K562 (cell line): ENCODE data around the gene CLASP1. TPM values are rescaled to one million over a fixed set of nuclear protein-coding genes. Genes with fewer than 3 reads are reported as not detected.
A peak's percentile ranks its signal among the peaks of the same experiment; 100 is the strongest.

Experiments
- ATAC-seq: fragments of 200-7000 bp; cut with Tn5 transposase; 3 replicates; pipeline ENCODE4 v1.9.1; 2020; ENCODE audit warnings: moderate library complexity
- BruUV-seq: library from RNA; stranded (reverse); fragments of 400-500 nt; replicated peaks from 2 replicates; lab custom pipeline; 2021; lab: Mats Ljungman, UMichigan
- CTCF ChIA-PET: fragments of 300-600 bp; formaldehyde crosslinking; extraction: SDS; loops from one replicate; lab custom pipeline; 2021; ENCODE audit warnings: low intra/inter-chr PET ratio; lab: Yijun Ruan, JAX
- POLR2A ChIA-PET: fragments of 300-600, 350-650 bp; sonication (Branson Sonifier 250); formaldehyde crosslinking; extraction: SDS; loops from one replicate; lab custom pipeline; 2021; ENCODE audit warnings: antibody characterized with exemption, inconsistent platforms; lab: Yijun Ruan, JAX
- DNase-seq, 4 experiments: peaks; one replicate each; pipeline versions ENCODE4 v3.0.0 to v3.0.0-alpha.2; 2011 to 2018; ENCODE audit warnings: low spot score in 3 of 4, mixed read lengths in 3 of 4; ENCODE audit errors: extremely low read depth in 1 of 4
- FAIRE-seq: peaks from 2 replicates; lab custom pipeline; 2011; peaks lifted over from hg19 to GRCh38; lab: Jason Lieb, UNC
- H2AFZ ChIP-seq: 2 replicates; pipeline ENCODE4 v1.6.0; 2011; ENCODE audit warnings: low read depth, low read length, control low read depth, inconsistent platforms
- H3K27ac ChIP-seq: fragments of 200-600 bp; 3 replicates; pipeline ENCODE4 v1.8.0; 2011; ENCODE audit warnings: low read depth, mild to moderate bottlenecking, control low read depth, inconsistent platforms, low read length, moderate library complexity, mixed read lengths; ENCODE audit errors: extremely low read depth
- H3K27me3 ChIP-seq, 2 experiments: fragments of 300-600 bp in 1 of 2; 2 replicates in 1 of 2; 3 replicates in 1 of 2; pipeline versions ENCODE4 v1.6.0 to v1.8.0; 2011; ENCODE audit warnings: inconsistent platforms in 2 of 2, low read length in 2 of 2, mild to moderate bottlenecking in 1 of 2, mixed read lengths in 1 of 2, moderate library complexity in 1 of 2; ENCODE audit not compliant: control insufficient read depth in 2 of 2, insufficient read depth in 2 of 2
- H3K36me3 ChIP-seq: fragments of 300-600 bp; 3 replicates; pipeline ENCODE4 v1.8.0; 2011; ENCODE audit warnings: mild to moderate bottlenecking, low read length, inconsistent platforms; ENCODE audit not compliant: control insufficient read depth, insufficient read depth
- H3K4me1 ChIP-seq, 2 experiments: fragments of 200-600 bp in 1 of 2; replicated peaks in 1 of 2; 2 replicates in 1 of 2; 3 replicates in 1 of 2; pipeline versions ENCODE4 v1.5.1 to v1.8.0; 2011; ENCODE audit warnings: inconsistent platforms in 2 of 2, low read length in 2 of 2, mild to moderate bottlenecking in 1 of 2, mixed read lengths in 1 of 2, moderate library complexity in 1 of 2; ENCODE audit not compliant: control insufficient read depth in 2 of 2, insufficient read depth in 2 of 2
- H3K4me2 ChIP-seq: 2 replicates; pipeline ENCODE4 v1.6.1; 2011; ENCODE audit warnings: low read length, control low read depth, inconsistent platforms, mixed read lengths; ENCODE audit not compliant: insufficient read depth
- H3K4me3 ChIP-seq: fragments of 200-600 bp; sonication (generic), shearing (Covaris generic); 2 replicates; pipeline ENCODE4 v1.5.1; 2016; ENCODE audit warnings: control low read depth, inconsistent platforms
- H3K79me2 ChIP-seq: fragments of 200-600 bp; 3 replicates; pipeline ENCODE4 v1.8.0; 2011; ENCODE audit warnings: low read length, inconsistent platforms; ENCODE audit not compliant: control insufficient read depth, insufficient read depth
- H3K9ac ChIP-seq, 2 experiments: 2 replicates each; pipeline versions ENCODE4 v1.6.0 to v1.6.1; 2011; ENCODE audit warnings: low read depth in 2 of 2, low read length in 2 of 2, control low read depth in 1 of 2, inconsistent platforms in 1 of 2, mild to moderate bottlenecking in 1 of 2, mixed read lengths in 1 of 2; ENCODE audit not compliant: insufficient read depth in 1 of 2
- H3K9me1 ChIP-seq: one replicate; pipeline ENCODE4 v1.6.0; 2011; ENCODE audit warnings: inconsistent platforms, mild to moderate bottlenecking, low read length, moderate library complexity; ENCODE audit not compliant: control insufficient read depth, insufficient read depth
- H3K9me3 ChIP-seq: replicated peaks from 2 replicates; pipeline ENCODE4 v1.5.1; 2011; ENCODE audit warnings: low read depth, low read length, inconsistent platforms; ENCODE audit not compliant: control insufficient read depth, insufficient read depth
- H4K20me1 ChIP-seq: replicated peaks from 2 replicates; pipeline ENCODE4 v1.6.1; 2011; ENCODE audit warnings: low read length, inconsistent platforms, mixed read lengths; ENCODE audit not compliant: control insufficient read depth, insufficient read depth
- FOSL1 ChIP-seq: fragments of 200-800 bp; sonication (Bioruptor generic); conservative IDR thresholded peaks from 2 replicates; pipeline ENCODE4 v1.6.1; 2016; ENCODE audit warnings: missing genetic modification characterization, missing compliant biosample characterization
- KDM1A ChIP-seq, 2 experiments: fragments of 450-650 bp; IDR thresholded peaks; 2 replicates each; pipeline ENCODE4 v1.6.1; 2016; ENCODE audit warnings: mild to moderate bottlenecking in 2 of 2
- NFE2 ChIP-seq: IDR thresholded peaks from 2 replicates; pipeline ENCODE4 v1.6.1; 2014; ENCODE audit warnings: antibody characterized with exemption, low read depth
- NR2C2 ChIP-seq, 2 experiments: fragments of 200-800 bp in 1 of 2; sonication (Bioruptor generic) in 1 of 2; sonication (generic) in 1 of 2; formaldehyde crosslinking in 1 of 2; IDR thresholded peaks; 2 replicates each; pipeline versions ENCODE4 v1.6.1 to v1.8.0; 2016 to 2022; ENCODE audit warnings: mild to moderate bottlenecking in 1 of 2, missing compliant biosample characterization in 1 of 2, missing genetic modification characterization in 1 of 2, missing genetic modification reagents in 1 of 2
- TSC22D4 ChIP-seq: fragments of 450-650 bp; IDR thresholded peaks from 2 replicates; pipeline ENCODE4 v1.6.1; 2016; ENCODE audit warnings: missing genetic modification characterization, missing biosample characterization, control low read depth
- ZKSCAN3 ChIP-seq: fragments of 250-450 bp; sonication (Bioruptor Pico); IDR thresholded peaks from 2 replicates; pipeline ENCODE4 v1.4.0; 2020
- ZNF124 ChIP-seq: sonication (generic); formaldehyde crosslinking; IDR thresholded peaks from 2 replicates; pipeline ENCODE4 v1.8.1; 2022; ENCODE audit warnings: missing genetic modification reagents
- ZNF146 ChIP-seq: IDR thresholded peaks from one replicate; pipeline ENCODE4 v1.6.1; 2018; ENCODE audit warnings: missing compliant biosample characterization; ENCODE audit not compliant: unreplicated experiment
- ZNF316 ChIP-seq: fragments of 450-650 bp; IDR thresholded peaks from 2 replicates; pipeline ENCODE4 v1.6.1; 2016
- ZNF77 ChIP-seq: fragments of 250-450 bp; sonication (Bioruptor Pico); IDR thresholded peaks from 2 replicates; pipeline ENCODE4 v1.5.0; 2020
- WGBS: fragments of 100-300 bp; shearing (Covaris generic); methylation state at CpG from one replicate; pipeline ENCODE4 v1.1.6; 2016; ENCODE audit warnings: low coverage, mixed read lengths; ENCODE audit not compliant: insufficient coverage; ENCODE audit errors: missing lambda C conversion rate; 5-methylcytosine and 5-hydroxymethylcytosine counted together
- in situ Hi-C: fragments of 300-500 bp; cut with MboI; formaldehyde crosslinking; loops from 4 replicates; pipeline ENCODE4 v1.15.0; 2018; ENCODE audit warnings: inconsistent platforms, mixed read lengths
- intact Hi-C: fragments of 100-400 bp; cut with micrococcal nuclease; formaldehyde crosslinking; loops from 2 replicates; pipeline ENCODE4 v1.14.2; 2022
- polyA plus RNA-seq, 8 experiments: library from polyadenylated mRNA; depleted of rRNA in 4 of 8; stranded (reverse) in 5 of 8; unstranded in 3 of 8; fragments of >200 nt; fragmentation: Nextera tagmentation in 2 of 8; fragmentation: Illumina TruSeq in 1 of 8; extraction: Ambion mirVana in 2 of 8; extraction: Trizol in 1 of 8; gene quantifications; 2 replicates each; pipeline versions ENCODE4 v1.2.1 to v1.2.3, GENCODE V29; 2011 to 2014; ENCODE audit warnings: inconsistent platforms in 1 of 8, missing spikeins in 1 of 8
- total RNA-seq, 7 experiments: library from RNA; depleted of rRNA in 6 of 7; stranded (reverse); fragments of >200 nt in 6 of 7; fragmentation: Illumina TruSeq in 2 of 7; extraction: Trizol in 2 of 7; gene quantifications; 2 replicates each; pipeline versions ENCODE4 v1.2.1 to v1.2.3, GENCODE V29; 2011 to 2021; ENCODE audit warnings: low replicate concordance in 1 of 7
- TF ChIP-seq, protein P1 (sequence below), 2 experiments: fragments of 450-650 bp in 1 of 2; sonication (generic) in 1 of 2; formaldehyde crosslinking in 1 of 2; IDR thresholded peaks in 1 of 2; conservative IDR thresholded peaks in 1 of 2; 2 replicates each; pipeline versions ENCODE4 v1.6.1 to v1.8.1; 2016 to 2023; ENCODE audit warnings: mild to moderate bottlenecking in 2 of 2, moderate library complexity in 2 of 2, inconsistent platforms in 1 of 2, missing genetic modification reagents in 1 of 2
- TF ChIP-seq, protein P2 (sequence below): sonication (generic); formaldehyde crosslinking; IDR thresholded peaks from 2 replicates; pipeline ENCODE4 v1.8.0; 2023; ENCODE audit warnings: mild to moderate bottlenecking, missing genetic modification reagents
- TF ChIP-seq, protein P3 (sequence below): fragments of 450-650 bp; IDR thresholded peaks from 2 replicates; pipeline ENCODE4 v1.6.1; 2018; ENCODE audit not compliant: partially characterized antibody
- TF ChIP-seq, protein P4 (sequence below): sonication (generic); formaldehyde crosslinking; IDR thresholded peaks from 2 replicates; pipeline ENCODE4 v1.5.0; 2020; ENCODE audit warnings: missing genetic modification reagents

The CLASP1 gene
- total and polyA plus RNA-seq, 9 of the 15 experiments (the other 6 are each of a cell fraction or from before 2014, with no cell fraction given): 1.7 to 40.3 (median 20.7) TPM

DNA sequence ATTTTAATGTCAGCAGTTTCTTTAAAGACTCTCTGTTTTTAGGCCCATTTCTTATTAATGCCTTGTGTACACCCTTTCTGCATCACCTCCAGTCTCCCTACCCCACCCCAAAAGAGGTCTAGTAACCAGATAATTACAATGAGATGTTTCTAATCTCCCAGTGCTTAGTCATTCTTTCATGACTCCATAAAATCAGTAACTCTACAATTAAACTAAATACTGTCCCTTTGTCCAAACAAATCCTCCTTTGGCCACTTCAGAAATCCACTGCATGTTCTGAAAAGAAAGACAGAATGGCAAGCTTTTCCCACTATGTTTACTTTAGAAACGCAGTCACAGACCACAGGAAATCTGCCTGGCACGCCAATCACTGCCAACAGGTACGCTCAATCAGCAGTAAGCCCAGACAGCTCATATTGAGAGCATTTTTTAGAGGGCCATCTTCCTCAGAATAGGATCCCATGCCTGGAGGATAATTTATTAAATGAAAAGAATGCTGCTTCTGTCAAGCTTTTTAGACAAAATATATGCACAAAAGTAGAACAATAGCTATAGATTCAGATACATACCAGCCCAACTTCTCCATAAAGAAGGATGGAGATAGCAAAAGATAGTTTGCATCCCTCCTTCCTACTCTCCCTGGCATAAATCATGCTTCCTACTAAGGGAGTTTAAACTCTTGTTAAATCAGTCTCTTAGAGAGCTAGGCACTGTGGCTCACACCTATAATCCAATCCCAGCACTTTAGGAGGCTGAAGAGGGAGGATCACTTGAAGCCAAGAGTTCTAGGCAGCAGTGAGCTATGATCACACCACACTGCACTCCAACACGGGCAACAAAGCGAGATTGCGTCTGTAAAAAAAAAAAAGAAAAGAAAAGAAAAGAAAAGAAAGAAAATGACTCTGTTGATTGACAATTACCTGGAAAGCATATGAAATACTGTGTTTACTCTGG lies 14.6 kb downstream of the CLASP1 start:
- Histone ChIP-seq H2AFZ (no peak overlapping the region), H3K9ac (no peak overlapping the region), H3K27ac (no peak overlapping the region), H3K27me3 (no peaks in the 10 kb centered on the region), H3K4me2 (no peak overlapping the region), H3K79me2 (peaks cover 63% of the 10 kb centered on the region), H3K9me3 (peaks cover 3% of the 10 kb centered on the region), H3K4me3 (no peak overlapping the region), H3K9me1 (no peaks in the 10 kb centered on the region), H3K36me3 (peaks cover 4% of the 10 kb centered on the region; the same call in 1 of the 3 replicates), H3K4me1 (peaks cover 3 to 8% of the 10 kb centered on the region in 2 experiments; a peak in 3 of 5 replicates), H4K20me1 (no peaks in the 10 kb centered on the region)
- intact Hi-C loops: no loop called here
- 59% methylated on average over 6 of the region's 6 CpGs for WGBS
- peak; percentile 40 for ATAC-seq
- peak in 1 of 4 experiments; percentile 17 for DNase-seq
- in situ Hi-C loops: no loop called here
- POLR2A ChIA-PET: interaction anchor here (0.6 to 1.3 kb wide), 2 partner anchors 11 to 15 kb away, joined by 3 to 4 read pairs; no protein-coding TSS in a partner anchor
- FAIRE-seq: no peak
- BruUV-seq: TSS peak; percentile 21
- CTCF ChIA-PET: no interaction called here
- TF ChIP-seq ZNF77: no peak
- no peak for TF ChIP-seq TSC22D4
- TF ChIP-seq, protein P1, sequence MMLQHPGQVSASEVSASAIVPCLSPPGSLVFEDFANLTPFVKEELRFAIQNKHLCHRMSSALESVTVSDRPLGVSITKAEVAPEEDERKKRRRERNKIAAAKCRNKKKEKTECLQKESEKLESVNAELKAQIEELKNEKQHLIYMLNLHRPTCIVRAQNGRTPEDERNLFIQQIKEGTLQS (IDR thresholded peaks at IDR 0.05): peak; percentile 22; the same call in 1 of the 2 replicates
- TF ChIP-seq, protein P1 (CRISPR knock-in tag; conservative IDR thresholded peaks at IDR 0.05): no peak
- TF ChIP-seq ZNF316: peak; percentile 80
- no peak for TF ChIP-seq ZKSCAN3 (CRISPR knock-in tag)
- TF ChIP-seq, protein P2, sequence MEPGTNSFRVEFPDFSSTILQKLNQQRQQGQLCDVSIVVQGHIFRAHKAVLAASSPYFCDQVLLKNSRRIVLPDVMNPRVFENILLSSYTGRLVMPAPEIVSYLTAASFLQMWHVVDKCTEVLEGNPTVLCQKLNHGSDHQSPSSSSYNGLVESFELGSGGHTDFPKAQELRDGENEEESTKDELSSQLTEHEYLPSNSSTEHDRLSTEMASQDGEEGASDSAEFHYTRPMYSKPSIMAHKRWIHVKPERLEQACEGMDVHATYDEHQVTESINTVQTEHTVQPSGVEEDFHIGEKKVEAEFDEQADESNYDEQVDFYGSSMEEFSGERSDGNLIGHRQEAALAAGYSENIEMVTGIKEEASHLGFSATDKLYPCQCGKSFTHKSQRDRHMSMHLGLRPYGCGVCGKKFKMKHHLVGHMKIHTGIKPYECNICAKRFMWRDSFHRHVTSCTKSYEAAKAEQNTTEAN: no peak
- TF ChIP-seq NR2C2 (CRISPR knock-in tag; IDR thresholded peaks at IDR 0.05): no peak
- TF ChIP-seq NR2C2 (tag; IDR thresholded peaks at IDR 0.05): no peak
- peak; percentile 21 to 30; a peak in 1 of 4 replicates for TF ChIP-seq KDM1A (IDR thresholded peaks at IDR 0.05)
- TF ChIP-seq FOSL1 (tag): 0 out of 2 replicates have a peak, but pooled peaks have one; percentile 22
- no peak for TF ChIP-seq ZNF124 (CRISPR knock-in tag)
- TF ChIP-seq NFE2: peak; percentile 54
- TF ChIP-seq ZNF146: no peak
- TF ChIP-seq, protein P3, sequence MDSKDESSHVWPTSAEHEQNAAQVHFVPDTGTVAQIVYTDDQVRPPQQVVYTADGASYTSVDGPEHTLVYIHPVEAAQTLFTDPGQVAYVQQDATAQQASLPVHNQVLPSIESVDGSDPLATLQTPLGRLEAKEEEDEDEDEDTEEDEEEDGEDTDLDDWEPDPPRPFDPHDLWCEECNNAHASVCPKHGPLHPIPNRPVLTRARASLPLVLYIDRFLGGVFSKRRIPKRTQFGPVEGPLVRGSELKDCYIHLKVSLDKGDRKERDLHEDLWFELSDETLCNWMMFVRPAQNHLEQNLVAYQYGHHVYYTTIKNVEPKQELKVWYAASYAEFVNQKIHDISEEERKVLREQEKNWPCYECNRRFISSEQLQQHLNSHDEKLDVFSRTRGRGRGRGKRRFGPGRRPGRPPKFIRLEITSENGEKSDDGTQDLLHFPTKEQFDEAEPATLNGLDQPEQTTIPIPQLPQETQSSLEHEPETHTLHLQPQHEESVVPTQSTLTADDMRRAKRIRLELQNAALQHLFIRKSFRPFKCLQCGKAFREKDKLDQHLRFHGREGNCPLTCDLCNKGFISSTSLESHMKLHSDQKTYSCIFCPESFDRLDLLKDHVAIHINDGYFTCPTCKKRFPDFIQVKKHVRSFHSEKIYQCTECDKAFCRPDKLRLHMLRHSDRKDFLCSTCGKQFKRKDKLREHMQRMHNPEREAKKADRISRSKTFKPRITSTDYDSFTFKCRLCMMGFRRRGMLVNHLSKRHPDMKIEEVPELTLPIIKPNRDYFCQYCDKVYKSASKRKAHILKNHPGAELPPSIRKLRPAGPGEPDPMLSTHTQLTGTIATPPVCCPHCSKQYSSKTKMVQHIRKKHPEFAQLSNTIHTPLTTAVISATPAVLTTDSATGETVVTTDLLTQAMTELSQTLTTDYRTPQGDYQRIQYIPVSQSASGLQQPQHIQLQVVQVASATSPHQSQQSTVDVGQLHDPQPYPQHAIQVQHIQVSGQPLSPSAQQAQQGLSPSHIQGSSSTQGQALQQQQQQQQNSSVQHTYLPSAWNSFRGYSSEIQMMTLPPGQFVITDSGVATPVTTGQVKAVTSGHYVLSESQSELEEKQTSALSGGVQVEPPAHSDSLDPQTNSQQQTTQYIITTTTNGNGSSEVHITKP: no peak
- TF ChIP-seq, protein P4, sequence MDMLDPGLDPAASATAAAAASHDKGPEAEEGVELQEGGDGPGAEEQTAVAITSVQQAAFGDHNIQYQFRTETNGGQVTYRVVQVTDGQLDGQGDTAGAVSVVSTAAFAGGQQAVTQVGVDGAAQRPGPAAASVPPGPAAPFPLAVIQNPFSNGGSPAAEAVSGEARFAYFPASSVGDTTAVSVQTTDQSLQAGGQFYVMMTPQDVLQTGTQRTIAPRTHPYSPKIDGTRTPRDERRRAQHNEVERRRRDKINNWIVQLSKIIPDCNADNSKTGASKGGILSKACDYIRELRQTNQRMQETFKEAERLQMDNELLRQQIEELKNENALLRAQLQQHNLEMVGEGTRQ (CRISPR knock-in tag): no peak
